22Rv1 (cell line): ENCODE measurements around the gene ISOC1.

Source experiments
- ZFX ChIP-seq: fragments of 450-650 bp; IDR thresholded peaks from 2 replicates; pipeline ENCODE4 v1.6.1; 2017; ENCODE audit warnings: antibody characterized with exemption, borderline replicate concordance
- TF ChIP-seq, protein P1 (sequence below): fragments of 450-650 bp; IDR thresholded peaks from 2 replicates; pipeline ENCODE4 v1.5.1; 2017; ENCODE audit warnings: mild to moderate bottlenecking

DNA sequence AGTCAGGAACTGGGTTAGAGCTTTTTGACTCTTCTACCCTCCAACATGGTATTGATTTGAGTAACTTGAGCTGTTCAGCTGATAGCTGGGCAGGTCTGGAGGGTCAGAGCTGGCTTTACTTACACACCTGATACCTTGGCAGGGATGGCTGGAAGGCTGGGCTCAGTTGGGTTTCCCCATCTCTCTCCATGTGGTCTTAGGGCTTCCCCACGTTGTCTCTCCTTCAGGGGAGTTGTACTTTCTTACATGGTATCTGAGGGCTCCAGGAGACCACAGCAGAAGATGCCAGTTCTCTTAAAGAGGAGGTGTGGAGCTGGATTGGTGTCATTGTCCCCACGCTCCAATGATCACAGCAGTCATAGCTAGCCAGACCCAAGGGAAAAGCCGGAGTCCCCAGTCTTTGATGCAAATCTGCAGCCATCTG is 25.6 kb downstream of the ISOC1 start:
- TF ChIP-seq, protein P1, sequence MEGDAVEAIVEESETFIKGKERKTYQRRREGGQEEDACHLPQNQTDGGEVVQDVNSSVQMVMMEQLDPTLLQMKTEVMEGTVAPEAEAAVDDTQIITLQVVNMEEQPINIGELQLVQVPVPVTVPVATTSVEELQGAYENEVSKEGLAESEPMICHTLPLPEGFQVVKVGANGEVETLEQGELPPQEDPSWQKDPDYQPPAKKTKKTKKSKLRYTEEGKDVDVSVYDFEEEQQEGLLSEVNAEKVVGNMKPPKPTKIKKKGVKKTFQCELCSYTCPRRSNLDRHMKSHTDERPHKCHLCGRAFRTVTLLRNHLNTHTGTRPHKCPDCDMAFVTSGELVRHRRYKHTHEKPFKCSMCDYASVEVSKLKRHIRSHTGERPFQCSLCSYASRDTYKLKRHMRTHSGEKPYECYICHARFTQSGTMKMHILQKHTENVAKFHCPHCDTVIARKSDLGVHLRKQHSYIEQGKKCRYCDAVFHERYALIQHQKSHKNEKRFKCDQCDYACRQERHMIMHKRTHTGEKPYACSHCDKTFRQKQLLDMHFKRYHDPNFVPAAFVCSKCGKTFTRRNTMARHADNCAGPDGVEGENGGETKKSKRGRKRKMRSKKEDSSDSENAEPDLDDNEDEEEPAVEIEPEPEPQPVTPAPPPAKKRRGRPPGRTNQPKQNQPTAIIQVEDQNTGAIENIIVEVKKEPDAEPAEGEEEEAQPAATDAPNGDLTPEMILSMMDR: no peak
- TF ChIP-seq ZFX: no peak
